Activated CD8-positive, alpha-beta memory T cell treated with anti-CD3 and anti-CD28 coated beads for 48 hours (primary cell): ENCODE results near the gene RRN3.
"Not testable (repeated sequence)": the region's sequence is repeated elsewhere in the genome, so short reads cannot be mapped to it uniquely, and the experiment has no call there.

Experiments used
- DNase-seq, 3 experiments: peaks; one replicate each; pipeline ENCODE4 v3.0.0-alpha.2; 2020; ENCODE audit warnings: low read depth in 2 of 3, low spot score in 2 of 3

Gene RRN3

GRCh38 chr16:15052747-15053476, 41.2 kb downstream of the RRN3 start:
- no peak for DNase-seq

DNA sequence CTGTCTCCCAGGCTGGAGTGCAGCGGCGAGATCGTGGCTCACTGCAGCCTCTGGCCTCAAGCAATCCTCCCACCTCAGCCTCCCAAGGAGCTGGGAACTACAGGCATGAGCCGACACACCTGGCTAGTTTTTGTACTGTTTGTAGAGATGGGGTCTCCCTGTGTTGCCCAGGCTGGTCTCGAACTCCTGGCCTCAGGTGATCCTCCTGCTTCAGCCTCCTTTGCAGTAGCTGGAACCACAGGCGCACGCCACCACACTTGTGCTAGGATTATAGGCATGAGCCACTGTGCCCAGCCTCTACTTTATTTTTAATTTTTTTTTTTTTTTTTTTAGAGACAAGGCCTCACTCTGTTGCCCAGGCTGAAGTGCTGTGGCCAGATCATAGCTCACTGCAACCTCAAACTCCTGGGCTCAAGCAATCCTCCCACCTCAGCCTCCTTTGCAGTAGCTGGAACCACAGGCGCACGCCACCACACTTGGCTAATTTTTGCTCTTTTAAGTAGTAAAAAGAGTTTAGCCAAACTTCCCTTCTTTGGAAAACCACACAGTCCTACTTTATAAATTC, 42.6 kb downstream of the RRN3 start:
- DNase-seq, result no peak

DNA sequence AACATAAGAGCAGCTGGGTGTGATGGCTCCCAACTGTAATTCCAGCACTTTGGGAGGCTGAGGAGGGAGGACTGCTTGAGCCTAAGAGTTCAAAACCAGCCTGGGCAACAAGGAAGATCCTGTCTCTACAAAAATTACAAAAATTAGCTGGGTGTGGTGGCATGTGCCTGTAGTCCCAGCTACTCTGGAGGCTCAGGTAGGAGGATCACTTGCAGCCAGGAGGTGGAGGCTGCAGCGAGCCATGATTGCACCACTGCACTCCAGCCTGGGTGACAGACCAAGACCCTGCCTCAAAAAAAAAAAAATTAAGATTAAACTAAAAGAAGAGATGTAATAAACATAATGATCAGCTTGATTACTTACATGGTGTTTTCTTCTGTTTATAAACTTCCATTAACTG, 43.6 kb downstream of the RRN3 start:
- not testable (repeated sequence) for DNase-seq

- DNase-seq, result no peak
These were observed 44.4 kb downstream of the RRN3 start for GRCh38 chr16:15049581-15050180.

DNA sequence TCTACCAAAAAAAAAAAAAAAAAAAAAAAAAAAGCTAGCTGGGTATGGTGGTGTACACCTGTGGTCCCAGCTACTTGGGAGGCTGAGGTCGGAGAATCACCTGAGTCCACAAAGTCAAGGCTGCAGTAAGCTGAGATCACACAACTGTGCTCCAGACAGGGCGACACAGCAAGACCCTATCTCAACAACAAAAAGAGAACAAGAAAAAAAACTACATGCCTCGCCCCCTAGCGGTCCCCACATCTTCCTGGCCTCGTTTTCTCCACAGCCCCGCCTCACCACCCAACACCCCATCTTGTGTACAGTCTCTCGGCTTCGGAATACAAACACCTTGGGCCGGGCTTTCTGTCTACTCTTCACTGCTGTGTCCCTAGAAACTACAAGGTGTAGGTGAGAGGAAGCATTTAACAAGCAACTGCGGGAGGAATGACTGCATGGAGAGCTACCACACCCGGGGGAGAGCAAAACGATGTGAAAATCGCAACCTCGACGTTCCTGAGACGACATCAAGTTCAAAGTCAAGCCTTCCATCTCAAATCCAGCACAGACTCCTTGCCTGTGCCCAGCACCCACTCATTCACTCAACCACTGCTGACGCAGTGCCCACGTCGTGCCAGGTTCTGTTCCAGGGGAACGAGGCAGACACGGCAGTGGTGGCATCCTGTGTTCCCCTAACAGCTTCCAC, 47.2 kb downstream of the RRN3 start:
- no peak for DNase-seq

GRCh38 chr16:15045270-15045669, 48.8 kb downstream of the RRN3 start:
- DNase-seq, result not testable (repeated sequence)

DNA sequence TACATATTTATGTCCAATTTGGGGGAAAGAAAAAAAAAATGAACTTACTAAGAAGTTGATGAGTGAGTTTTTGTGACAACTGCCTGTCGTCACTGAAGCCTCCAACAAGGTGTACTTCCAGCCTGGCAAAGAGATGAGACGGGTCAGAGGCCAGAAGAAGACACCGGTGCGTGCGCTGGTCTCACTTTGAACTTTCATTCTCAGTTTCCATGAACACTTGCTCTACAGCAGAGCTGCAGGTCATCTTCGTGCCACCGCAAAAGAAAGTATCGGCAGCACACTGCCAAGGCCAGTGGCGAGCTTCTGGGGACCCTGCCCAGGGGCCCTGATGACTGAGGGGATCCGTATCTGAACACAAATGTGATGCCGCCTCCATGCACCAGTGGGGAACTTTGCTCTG, 49.8 kb downstream of the RRN3 start:
- DNase-seq, result no peak

- DNase-seq, result no peak
These were observed 50.7 kb downstream of the RRN3 start for GRCh38 chr16:15043344-15043743.

- DNase-seq, result no peak
These were observed 52.6 kb downstream of the RRN3 start for GRCh38 chr16:15041271-15042004.

- DNase-seq, result no peak
These were observed 55.4 kb downstream of the RRN3 start for GRCh38 chr16:15038689-15039088.

DNA sequence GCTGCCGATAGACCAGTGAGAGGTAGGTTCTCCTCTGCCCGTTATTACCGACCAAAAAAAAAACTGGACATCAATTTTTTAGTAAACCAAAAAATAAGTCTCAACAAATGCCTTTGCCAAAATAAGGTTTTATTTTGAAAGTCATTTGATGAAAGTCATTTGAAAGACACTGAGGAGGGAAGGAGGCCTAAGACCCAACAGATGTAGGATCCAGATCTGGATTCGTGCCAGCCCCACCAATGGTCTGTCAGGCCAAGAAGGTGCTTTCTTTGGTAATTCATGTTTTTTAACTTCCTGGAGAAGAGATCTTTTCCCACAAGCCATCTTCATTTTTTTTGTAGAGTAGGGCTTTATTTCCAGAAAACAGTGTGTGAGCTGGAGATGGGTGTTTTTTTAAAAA, 56.3 kb downstream of the RRN3 start:
- DNase-seq, result no peak

DNA sequence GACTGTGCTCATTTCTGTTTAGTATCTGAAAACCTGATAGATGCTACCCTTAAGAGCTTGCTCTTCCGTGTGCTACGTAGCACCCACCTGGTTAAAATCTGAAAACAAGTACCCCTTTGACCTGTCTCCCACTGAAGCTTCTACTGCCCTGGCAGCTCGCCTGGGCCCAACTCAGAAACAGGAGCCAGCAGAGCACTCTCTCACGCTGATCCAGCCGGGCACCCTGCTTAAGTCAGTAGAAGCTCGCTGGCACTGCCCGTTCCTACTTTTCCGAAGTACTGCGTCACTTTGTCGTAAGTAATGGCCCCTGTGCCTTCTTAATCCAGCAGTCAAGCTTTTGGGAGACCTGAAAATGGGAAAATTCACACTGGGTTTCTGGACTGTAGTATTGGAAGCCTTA, 57.1 kb downstream of the RRN3 start:
- DNase-seq, result no peak

DNA sequence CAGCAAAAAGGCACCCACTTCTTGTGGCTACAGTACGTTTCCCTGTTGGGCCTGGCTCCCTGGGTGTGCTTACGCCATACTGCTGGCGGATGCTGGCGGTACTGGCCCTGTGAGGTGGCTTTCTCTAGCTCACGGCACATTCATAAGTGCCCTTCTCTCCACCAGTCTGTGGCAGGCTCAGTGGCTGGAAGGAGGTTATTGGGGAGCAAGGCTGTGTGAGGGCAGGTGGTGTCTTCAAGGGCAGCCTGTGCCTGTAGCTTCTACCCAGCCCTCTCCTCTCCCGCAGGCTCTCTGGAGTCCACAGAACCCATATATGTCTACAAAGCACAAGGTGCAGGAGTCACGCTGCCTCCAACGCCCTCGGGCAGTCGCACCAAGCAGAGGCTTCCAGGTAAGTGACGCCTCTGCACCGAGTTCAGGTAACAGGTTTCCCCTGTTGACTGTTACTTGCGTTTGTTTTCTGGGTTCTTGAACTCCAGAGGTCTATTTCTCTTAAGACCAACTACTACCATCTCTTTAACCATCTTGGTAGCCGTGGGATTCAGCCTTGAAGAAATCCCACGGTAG, 58.8 kb downstream of the RRN3 start:
- no peak for DNase-seq

GRCh38 chr16:15034266-15035162, 59.6 kb downstream of the RRN3 start:
- DNase-seq, result no peak

GRCh38 chr16:15033309-15033707, 60.8 kb downstream of the RRN3 start:
- no peak for DNase-seq

GRCh38 chr16:15032547-15033308, 61.3 kb downstream of the RRN3 start:
- no peak for DNase-seq

DNA sequence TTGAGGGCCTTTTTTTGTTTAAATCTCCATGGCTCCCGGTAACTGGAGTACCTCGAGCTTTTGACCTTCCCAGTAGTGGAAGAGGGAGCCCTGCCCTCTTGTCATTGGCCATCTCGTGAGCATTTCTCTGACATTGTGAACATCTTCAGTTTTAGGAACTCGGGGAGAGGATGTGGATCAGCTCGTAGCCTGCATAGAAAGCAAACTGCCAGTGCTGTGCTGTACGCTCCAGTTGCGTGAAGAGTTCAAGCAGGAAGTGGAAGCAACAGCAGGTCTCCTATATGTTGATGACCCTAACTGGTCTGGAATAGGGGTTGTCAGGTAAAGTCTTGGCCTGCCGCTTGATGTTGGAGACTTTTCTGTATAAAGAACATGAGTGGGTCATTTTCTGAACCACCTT, 62.5 kb downstream of the RRN3 start:
- no peak for DNase-seq

GRCh38 chr16:15031179-15031578, 62.9 kb downstream of the RRN3 start:
- DNase-seq, result no peak

DNA sequence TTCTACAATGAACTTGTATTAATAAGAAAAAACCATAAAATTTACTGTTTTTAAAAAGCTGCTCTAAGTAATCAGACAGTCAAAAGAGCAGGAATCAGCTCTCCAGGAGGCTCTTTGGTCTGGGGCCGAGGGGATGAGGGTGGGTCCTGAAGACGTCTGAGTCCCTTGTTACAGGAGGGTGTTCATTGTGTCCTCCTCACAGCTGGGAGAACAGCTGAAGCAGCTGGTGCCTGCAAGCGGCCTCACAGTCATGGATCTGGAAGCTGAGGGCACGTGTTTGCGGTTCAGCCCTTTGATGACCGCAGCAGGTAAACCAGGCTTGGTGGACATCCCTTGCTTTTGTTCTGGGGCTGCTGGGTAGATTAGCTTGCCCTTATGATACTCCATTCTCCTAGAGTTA, 64.3 kb downstream of the RRN3 start:
- DNase-seq, result not testable (repeated sequence)
